Kidney (tissue), 14 donors: ENCODE measurements around the gene PPP1R9B. TPM values are rescaled to one million over a fixed set of nuclear protein-coding genes. Genes with fewer than 3 reads are reported as not detected.
A peak's percentile ranks its signal among the peaks of the same experiment; 100 is the strongest.

Experiments
- DNase-seq, 5 donors: peaks; one replicate each; pipeline ENCODE4 v3.0.0-alpha.2; 2013 to 2020
- FAIRE-seq: peaks from 2 replicates; lab custom pipeline; 2012; peaks lifted over from hg19 to GRCh38; lab: Jason Lieb, UNC
- H3K27ac ChIP-seq, 2 donors: one replicate each; pipeline ENCODE4 v1.7.0; 2013; ENCODE audit warnings: low read depth in 2 of 2, low read length in 2 of 2, inconsistent platforms in 1 of 2
- H3K27me3 ChIP-seq: one replicate; pipeline ENCODE4 v1.7.1; 2013; ENCODE audit warnings: low read length, inconsistent platforms; ENCODE audit not compliant: control insufficient read depth, insufficient read depth
- H3K36me3 ChIP-seq, 3 donors: one replicate each; pipeline versions ENCODE4 v1.7.0 to v1.7.1; 2013; ENCODE audit warnings: low read length in 3 of 3, control low read depth in 1 of 3, inconsistent platforms in 1 of 3; ENCODE audit not compliant: insufficient read depth in 3 of 3, control insufficient read depth in 2 of 3
- H3K4me1 ChIP-seq, 3 donors: one replicate each; pipeline versions ENCODE4 v1.7.0 to v1.7.1; 2013; ENCODE audit warnings: low read length in 3 of 3, inconsistent platforms in 1 of 3, low read depth in 1 of 3; ENCODE audit not compliant: control insufficient read depth in 2 of 3, insufficient read depth in 2 of 3
- H3K4me3 ChIP-seq, 3 donors: one replicate each; pipeline versions ENCODE4 v1.7.0 to v1.8.1; 2013; ENCODE audit warnings: low read length in 3 of 3, control low read depth in 1 of 3, inconsistent platforms in 1 of 3
- H3K9ac ChIP-seq, 3 donors: one replicate each; pipeline versions ENCODE4 v1.7.0 to v1.7.1; 2013; ENCODE audit warnings: low read length in 3 of 3, control low read depth in 1 of 3, inconsistent platforms in 1 of 3
- H3K9me3 ChIP-seq, 3 donors: one replicate each; pipeline versions ENCODE4 v1.7.0 to v1.7.1; 2013; ENCODE audit warnings: low read length in 3 of 3, control low read depth in 1 of 3, inconsistent platforms in 1 of 3; ENCODE audit not compliant: control insufficient read depth in 2 of 3, insufficient read depth in 1 of 3
- CTCF ChIP-seq: IDR thresholded peaks from 3 replicates; pipeline ENCODE4 v1.5.1; 2012; ENCODE audit warnings: mild to moderate bottlenecking, moderate library complexity, borderline replicate concordance; ENCODE audit not compliant: insufficient read depth; ENCODE audit errors: extremely low read depth
- intact Hi-C: fragments of 100-400 bp; cut with DNase I; formaldehyde crosslinking; loops from one replicate; pipeline ENCODE4 v1.11.1; 2022
- polyA plus RNA-seq: library from polyadenylated mRNA; stranded (reverse); fragments of 350-450 nt; fragmentation: Illumina TruSeq; extraction: RNeasy Lipid Tissue Mini Kit (QIAGEN cat#74804); gene quantifications from one replicate; pipeline ENCODE4 v1.2.3, GENCODE V29; 2014; ENCODE audit warnings: low read depth, low replicate concordance; ENCODE audit not compliant: insufficient read depth
- total RNA-seq: library from RNA; stranded (reverse); fragmentation: NEBNext Ultra II Directional; extraction: Animal tissue kit (Norgen Biotek cat#: 25700); gene quantifications from one replicate; pipeline ENCODE4 v1.2.1, GENCODE V29; 2021
- donor health status: control.
- donor health status: control.
- donor health status: control.
- donor health status: control.
- donor health status: control.
- donor health status: DM: yes; HTN: yes; CAD: no.
- donor health status: Normal renal cell carcinoma (clear cell type).

PPP1R9B gene
- total and polyA plus RNA-seq, 2 donors from 2014 or later: 17.1 to 64.4 TPM

- TF ChIP-seq CTCF: no peak
- intact Hi-C loops: no loop called here
- no peak overlapping the region for H3K4me3 ChIP-seq
- no peak overlapping the region for H3K9ac ChIP-seq
- FAIRE-seq (no peak), DNase-seq (peak in 1 of 5 donors; percentile 68)
- no peaks in the 10 kb centered on the region for H3K36me3 ChIP-seq
- H3K4me1 ChIP-seq: peaks cover 0 to 9% (median 6%) of the 10 kb centered on the region in 3 donors
- H3K9me3 ChIP-seq: no peaks in the 10 kb centered on the region
- no peak overlapping the region for H3K27ac ChIP-seq
- no peaks in the 10 kb centered on the region for H3K27me3 ChIP-seq
Observed at GRCh38 chr17:50163843-50164696, 13.6 kb upstream of the PPP1R9B start.

- no peak for TF ChIP-seq CTCF
- no peak for FAIRE-seq
Observed at GRCh38 chr17:50162466-50163254, 12.2 kb upstream of the PPP1R9B start.

GRCh38 chr17:50161911-50162288 lies 11.4 kb upstream of the PPP1R9B start:
- intact Hi-C loops: no loop called here
- FAIRE-seq: no peak
- no peak overlapping the region for H3K27ac ChIP-seq
- H3K27me3 ChIP-seq: no peaks in the 10 kb centered on the region
- no peaks in the 10 kb centered on the region for H3K36me3 ChIP-seq
- no peaks in the 10 kb centered on the region for H3K9me3 ChIP-seq
- peak in 1 of 5 donors; percentile 66 for DNase-seq
- peak overlapping the region in 1 of 3 donors; percentile 65 for H3K4me3 ChIP-seq
- H3K4me1 ChIP-seq: peaks cover 0 to 9% (median 6%) of the 10 kb centered on the region in 3 donors
- TF ChIP-seq CTCF: no peak
- H3K9ac ChIP-seq: no peak overlapping the region

More at GRCh38 chr17:50162466-50163254, 12.2 kb upstream of the PPP1R9B start:
- Histone ChIP-seq H3K4me3 (no peak overlapping the region), H3K27ac (no peak overlapping the region), H3K27me3 (no peaks in the 10 kb centered on the region), H3K4me1 (peaks cover 0 to 9% (median 6%) of the 10 kb centered on the region in 3 donors), H3K36me3 (no peaks in the 10 kb centered on the region), H3K9me3 (no peaks in the 10 kb centered on the region), H3K9ac (peak overlapping the region in 1 of 3 donors; percentile 19)
- no peak for DNase-seq
- intact Hi-C loops: no loop called here
